ENCODE measurements around the gene NDUFB11. TPM values are rescaled to one million over a fixed set of nuclear protein-coding genes. Genes with fewer than 3 reads are reported as not detected.

NDUFB11 gene
- total and polyA plus RNA-seq, 9 of the 15 experiments (the other 6 are each of a cell fraction or from before 2014, with no cell fraction given) = 20.9 to 269 (median 86.8) TPM

DNA sequence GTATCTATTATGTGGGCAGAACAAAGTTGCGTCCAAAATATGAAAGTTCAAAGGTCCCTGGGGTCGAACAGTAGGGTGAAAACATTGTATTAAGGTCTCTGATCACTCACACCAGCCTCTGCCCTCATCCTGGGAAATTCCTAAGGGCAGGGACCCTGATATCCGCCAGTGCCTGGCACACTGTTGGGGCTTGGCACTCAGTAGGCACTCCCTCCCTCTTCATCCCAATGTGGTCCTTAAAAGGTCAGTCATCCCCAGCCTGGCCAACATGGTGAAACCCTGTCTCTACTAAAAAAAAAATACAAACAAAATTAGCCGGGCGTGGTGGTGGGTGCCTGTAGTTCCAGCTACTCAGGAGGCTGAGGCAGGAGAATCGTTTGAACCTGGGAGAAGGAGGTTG is 6.3 kb downstream of the NDUFB11 start:
- FAIRE-seq (no peak), DNase-seq (ENCODE audit: extremely low read depth in 1 of 4, low spot score in 3 of 4) (no peak), ATAC-seq (no peak)
- no peaks in the 10 kb centered on the region for H3K27me3 ChIP-seq (ENCODE audit: control insufficient read depth in 2 of 2, insufficient read depth in 2 of 2, low read length in 2 of 2)
- no peaks in the 10 kb centered on the region for H3K4me1 ChIP-seq (replicated peaks in 1 of 2; ENCODE audit: control insufficient read depth in 2 of 2, insufficient read depth in 2 of 2, low read length in 2 of 2)
- no peaks in the 10 kb centered on the region for H4K20me1 ChIP-seq (replicated peaks; ENCODE audit: control insufficient read depth, insufficient read depth, low read length)
- WGBS (ENCODE audit: insufficient coverage, low coverage, missing lambda C conversion rate) = 45% methylated on average over 4 of the region's 6 CpGs
- H3K79me2 ChIP-seq (ENCODE audit: control insufficient read depth, insufficient read depth, low read length) = peaks cover 13% of the 10 kb centered on the region
- ChIA-PET CTCF (ENCODE audit: low intra/inter-chr PET ratio) (no interaction called here), POLR2A (no interaction called here)
- no TSS peak for BruUV-seq (replicated peaks)
- intact Hi-C loops (cut with micrococcal nuclease) (no loop called here), in situ Hi-C loops (cut with MboI) (no loop called here)
- H3K9me3 ChIP-seq (replicated peaks; ENCODE audit: control insufficient read depth, insufficient read depth, low read depth, low read length) = no peaks in the 10 kb centered on the region
- H3K27ac ChIP-seq (ENCODE audit: extremely low read depth, low read depth, low read length) = no peak overlapping the region
- no peak overlapping the region for H3K9ac ChIP-seq (ENCODE audit: insufficient read depth in 1 of 2, low read depth in 2 of 2, low read length in 2 of 2)
- no peak overlapping the region for H3K4me2 ChIP-seq (ENCODE audit: insufficient read depth, low read length)
- TF ChIP-seq, protein P1, sequence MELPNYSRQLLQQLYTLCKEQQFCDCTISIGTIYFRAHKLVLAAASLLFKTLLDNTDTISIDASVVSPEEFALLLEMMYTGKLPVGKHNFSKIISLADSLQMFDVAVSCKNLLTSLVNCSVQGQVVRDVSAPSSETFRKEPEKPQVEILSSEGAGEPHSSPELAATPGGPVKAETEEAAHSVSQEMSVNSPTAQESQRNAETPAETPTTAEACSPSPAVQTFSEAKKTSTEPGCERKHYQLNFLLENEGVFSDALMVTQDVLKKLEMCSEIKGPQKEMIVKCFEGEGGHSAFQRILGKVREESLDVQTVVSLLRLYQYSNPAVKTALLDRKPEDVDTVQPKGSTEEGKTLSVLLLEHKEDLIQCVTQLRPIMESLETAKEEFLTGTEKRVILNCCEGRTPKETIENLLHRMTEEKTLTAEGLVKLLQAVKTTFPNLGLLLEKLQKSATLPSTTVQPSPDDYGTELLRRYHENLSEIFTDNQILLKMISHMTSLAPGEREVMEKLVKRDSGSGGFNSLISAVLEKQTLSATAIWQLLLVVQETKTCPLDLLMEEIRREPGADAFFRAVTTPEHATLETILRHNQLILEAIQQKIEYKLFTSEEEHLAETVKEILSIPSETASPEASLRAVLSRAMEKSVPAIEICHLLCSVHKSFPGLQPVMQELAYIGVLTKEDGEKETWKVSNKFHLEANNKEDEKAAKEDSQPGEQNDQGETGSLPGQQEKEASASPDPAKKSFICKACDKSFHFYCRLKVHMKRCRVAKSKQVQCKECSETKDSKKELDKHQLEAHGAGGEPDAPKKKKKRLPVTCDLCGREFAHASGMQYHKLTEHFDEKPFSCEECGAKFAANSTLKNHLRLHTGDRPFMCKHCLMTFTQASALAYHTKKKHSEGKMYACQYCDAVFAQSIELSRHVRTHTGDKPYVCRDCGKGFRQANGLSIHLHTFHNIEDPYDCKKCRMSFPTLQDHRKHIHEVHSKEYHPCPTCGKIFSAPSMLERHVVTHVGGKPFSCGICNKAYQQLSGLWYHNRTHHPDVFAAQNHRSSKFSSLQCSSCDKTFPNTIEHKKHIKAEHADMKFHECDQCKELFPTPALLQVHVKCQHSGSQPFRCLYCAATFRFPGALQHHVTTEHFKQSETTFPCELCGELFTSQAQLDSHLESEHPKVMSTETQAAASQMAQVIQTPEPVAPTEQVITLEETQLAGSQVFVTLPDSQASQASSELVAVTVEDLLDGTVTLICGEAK (IDR thresholded peaks at IDR 0.05) = no peak
- TF ChIP-seq, protein P1 (CRISPR knock-in tag; IDR thresholded peaks at IDR 0.05) = no peak
- no peak for TF ChIP-seq SAFB2 (IDR thresholded peaks at IDR 0.05; ENCODE audit: borderline replicate concordance, low read depth, low read length, severe bottlenecking)
- TF ChIP-seq ZNF143 (CRISPR knock-in tag; IDR thresholded peaks at IDR 0.05) = no peak
- TF ChIP-seq, protein P2, sequence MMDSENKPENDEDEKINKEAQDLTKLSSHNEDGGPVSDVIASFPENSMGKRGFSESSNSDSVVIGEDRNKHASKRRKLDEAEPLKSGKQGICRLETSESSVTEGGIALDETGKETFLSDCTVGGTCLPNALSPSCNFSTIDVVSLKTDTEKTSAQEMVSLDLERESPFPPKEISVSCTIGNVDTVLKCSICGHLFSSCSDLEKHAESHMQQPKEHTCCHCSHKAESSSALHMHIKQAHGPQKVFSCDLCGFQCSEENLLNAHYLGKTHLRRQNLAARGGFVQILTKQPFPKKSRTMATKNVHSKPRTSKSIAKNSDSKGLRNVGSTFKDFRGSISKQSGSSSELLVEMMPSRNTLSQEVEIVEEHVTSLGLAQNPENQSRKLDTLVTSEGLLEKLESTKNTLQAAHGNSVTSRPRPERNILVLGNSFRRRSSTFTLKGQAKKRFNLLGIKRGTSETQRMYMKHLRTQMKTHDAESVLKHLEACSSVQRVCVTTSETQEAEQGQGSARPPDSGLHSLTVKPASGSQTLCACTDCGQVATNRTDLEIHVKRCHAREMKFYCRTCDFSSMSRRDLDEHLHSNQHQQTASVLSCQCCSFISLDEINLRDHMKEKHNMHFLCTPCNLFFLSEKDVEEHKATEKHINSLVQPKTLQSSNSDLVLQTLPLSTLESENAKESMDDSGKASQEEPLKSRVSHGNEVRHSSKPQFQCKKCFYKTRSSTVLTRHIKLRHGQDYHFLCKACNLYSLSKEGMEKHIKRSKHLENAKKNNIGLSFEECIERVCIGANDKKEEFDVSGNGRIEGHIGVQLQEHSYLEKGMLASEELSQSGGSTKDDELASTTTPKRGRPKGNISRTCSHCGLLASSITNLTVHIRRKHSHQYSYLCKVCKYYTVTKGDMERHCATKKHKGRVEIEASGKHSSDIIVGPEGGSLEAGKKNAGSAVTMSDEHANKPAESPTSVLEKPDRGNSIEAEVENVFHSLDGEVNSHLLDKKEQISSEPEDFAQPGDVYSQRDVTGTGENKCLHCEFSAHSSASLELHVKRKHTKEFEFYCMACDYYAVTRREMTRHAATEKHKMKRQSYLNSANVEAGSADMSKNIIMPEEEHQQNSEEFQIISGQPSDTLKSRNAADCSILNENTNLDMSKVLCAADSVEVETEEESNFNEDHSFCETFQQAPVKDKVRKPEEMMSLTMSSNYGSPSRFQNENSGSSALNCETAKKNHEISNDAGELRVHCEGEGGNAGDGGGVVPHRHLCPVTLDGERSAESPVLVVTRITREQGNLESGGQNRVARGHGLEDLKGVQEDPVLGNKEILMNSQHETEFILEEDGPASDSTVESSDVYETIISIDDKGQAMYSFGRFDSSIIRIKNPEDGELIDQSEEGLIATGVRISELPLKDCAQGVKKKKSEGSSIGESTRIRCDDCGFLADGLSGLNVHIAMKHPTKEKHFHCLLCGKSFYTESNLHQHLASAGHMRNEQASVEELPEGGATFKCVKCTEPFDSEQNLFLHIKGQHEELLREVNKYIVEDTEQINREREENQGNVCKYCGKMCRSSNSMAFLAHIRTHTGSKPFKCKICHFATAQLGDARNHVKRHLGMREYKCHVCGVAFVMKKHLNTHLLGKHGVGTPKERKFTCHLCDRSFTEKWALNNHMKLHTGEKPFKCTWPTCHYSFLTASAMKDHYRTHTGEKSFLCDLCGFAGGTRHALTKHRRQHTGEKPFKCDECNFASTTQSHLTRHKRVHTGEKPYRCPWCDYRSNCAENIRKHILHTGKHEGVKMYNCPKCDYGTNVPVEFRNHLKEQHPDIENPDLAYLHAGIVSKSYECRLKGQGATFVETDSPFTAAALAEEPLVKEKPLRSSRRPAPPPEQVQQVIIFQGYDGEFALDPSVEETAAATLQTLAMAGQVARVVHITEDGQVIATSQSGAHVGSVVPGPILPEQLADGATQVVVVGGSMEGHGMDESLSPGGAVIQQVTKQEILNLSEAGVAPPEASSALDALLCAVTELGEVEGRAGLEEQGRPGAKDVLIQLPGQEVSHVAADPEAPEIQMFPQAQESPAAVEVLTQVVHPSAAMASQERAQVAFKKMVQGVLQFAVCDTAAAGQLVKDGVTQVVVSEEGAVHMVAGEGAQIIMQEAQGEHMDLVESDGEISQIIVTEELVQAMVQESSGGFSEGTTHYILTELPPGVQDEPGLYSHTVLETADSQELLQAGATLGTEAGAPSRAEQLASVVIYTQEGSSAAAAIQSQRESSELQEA (IDR thresholded peaks at IDR 0.05; ENCODE audit: low read depth) = no peak
- TF ChIP-seq HDAC6 (IDR thresholded peaks at IDR 0.05; ENCODE audit: low read depth, low read length) = no peak
- H3K36me3 ChIP-seq (ENCODE audit: control insufficient read depth, insufficient read depth, low read length) = peaks cover 27% of the 10 kb centered on the region; the same call in 1 of the 3 replicates
- H3K9me1 ChIP-seq (ENCODE audit: control insufficient read depth, insufficient read depth, low read length) = peaks cover 5% of the 10 kb centered on the region
- no peak overlapping the region for H2AFZ ChIP-seq (ENCODE audit: low read depth, low read length)
- H3K4me3 ChIP-seq = no peak overlapping the region
